GM10266 (cell line): ENCODE data around the gene FBXL5.

ENCODE experiments used
- DNase-seq: peaks from one replicate; pipeline ENCODE4 v3.0.0; 2012; ENCODE audit errors: extremely low spot score
- CTCF ChIP-seq: IDR thresholded peaks from 2 replicates; pipeline ENCODE4 v1.5.1; 2012; ENCODE audit warnings: mild to moderate bottlenecking, low read depth; ENCODE audit not compliant: control insufficient read depth, insufficient read depth; ENCODE audit errors: missing control alignments

FBXL5 gene

GRCh38 chr4:15695240-15695699 is 40.1 kb upstream of the FBXL5 start:
- no peak for TF ChIP-seq CTCF
- DNase-seq, result no peak

GRCh38 chr4:15694431-15694830 is 39.3 kb upstream of the FBXL5 start:
- no peak for TF ChIP-seq CTCF
- no peak for DNase-seq

- no peak for DNase-seq
- TF ChIP-seq CTCF, result no peak
Measured at GRCh38 chr4:15692602-15693001, 37.4 kb upstream of the FBXL5 start.

GRCh38 chr4:15691346-15692135 is 36.4 kb upstream of the FBXL5 start:
- no peak for TF ChIP-seq CTCF

GRCh38 chr4:15690020-15690809 is 35.1 kb upstream of the FBXL5 start:
- no peak for TF ChIP-seq CTCF
- no peak for DNase-seq

More at GRCh38 chr4:15691346-15692135, 36.4 kb upstream of the FBXL5 start:
- no peak for DNase-seq

- no peak for DNase-seq
- TF ChIP-seq CTCF, result no peak
Measured at GRCh38 chr4:15689540-15689939, 34.4 kb upstream of the FBXL5 start.

- no peak for TF ChIP-seq CTCF
Measured at GRCh38 chr4:15688051-15688450, 32.9 kb upstream of the FBXL5 start.

More at GRCh38 chr4:15688051-15688450, 32.9 kb upstream of the FBXL5 start:
- DNase-seq, result no peak
